Neural progenitor cell (in vitro differentiated cells): ENCODE data around the gene PHKA2.

ENCODE experiments used
- CTCF ChIP-seq: fragments of 200-600 bp; sonication (generic); IDR thresholded peaks from 2 replicates; pipeline ENCODE4 v1.5.1; 2017; ENCODE audit warnings: antibody characterized with exemption, mild to moderate bottlenecking
- EZH2phosphoT487 ChIP-seq: fragments of 200-600 bp; sonication (generic); IDR thresholded peaks from 2 replicates; pipeline ENCODE4 v1.6.1; 2017; ENCODE audit warnings: antibody characterized with exemption

- TF ChIP-seq EZH2phosphoT487 (no peak), CTCF (no peak)
These were observed 49.2 kb downstream of the PHKA2 start for GRCh38 chrX:18934708-18935107.
